ENCODE measurements around the gene C13orf42. TPM values are rescaled to one million over a fixed set of nuclear protein-coding genes. Genes with fewer than 3 reads are reported as not detected.
"Not testable (repeated sequence)": the region's sequence is repeated elsewhere in the genome, so short reads cannot be mapped to it uniquely, and the experiment has no call there.

C13orf42 gene
- total RNA-seq, 2 donors from 2014 or later = not detected

DNA sequence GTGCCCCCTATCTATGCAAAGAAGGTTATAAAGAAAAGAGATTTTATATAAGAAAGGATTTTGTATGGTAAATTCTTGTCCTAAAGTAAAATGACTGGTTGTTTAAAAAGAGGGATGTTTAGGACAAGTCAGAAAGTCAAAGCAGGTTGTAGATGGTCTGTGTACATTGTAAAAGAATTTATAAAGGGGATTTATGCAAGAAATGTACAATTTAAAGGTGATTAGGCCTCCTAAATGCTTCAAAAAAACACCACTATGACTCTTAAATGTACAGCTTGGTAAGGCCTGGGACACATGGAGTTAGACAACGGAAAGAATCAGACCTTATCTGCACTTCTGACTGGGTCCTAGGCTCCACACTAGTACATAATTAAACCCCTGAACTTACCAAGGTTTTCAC is 19.3 kb upstream of the C13orf42 start:
- intact Hi-C loops (cut with DNase I) = no loop called here
- H3K4me1 ChIP-seq = no peaks in the 10 kb centered on the region
- H3K4me3 ChIP-seq = no peak overlapping the region
- no peak overlapping the region for H3K27ac ChIP-seq
- H3K9me3 ChIP-seq = no peaks in the 10 kb centered on the region
- TF ChIP-seq, protein P1, sequence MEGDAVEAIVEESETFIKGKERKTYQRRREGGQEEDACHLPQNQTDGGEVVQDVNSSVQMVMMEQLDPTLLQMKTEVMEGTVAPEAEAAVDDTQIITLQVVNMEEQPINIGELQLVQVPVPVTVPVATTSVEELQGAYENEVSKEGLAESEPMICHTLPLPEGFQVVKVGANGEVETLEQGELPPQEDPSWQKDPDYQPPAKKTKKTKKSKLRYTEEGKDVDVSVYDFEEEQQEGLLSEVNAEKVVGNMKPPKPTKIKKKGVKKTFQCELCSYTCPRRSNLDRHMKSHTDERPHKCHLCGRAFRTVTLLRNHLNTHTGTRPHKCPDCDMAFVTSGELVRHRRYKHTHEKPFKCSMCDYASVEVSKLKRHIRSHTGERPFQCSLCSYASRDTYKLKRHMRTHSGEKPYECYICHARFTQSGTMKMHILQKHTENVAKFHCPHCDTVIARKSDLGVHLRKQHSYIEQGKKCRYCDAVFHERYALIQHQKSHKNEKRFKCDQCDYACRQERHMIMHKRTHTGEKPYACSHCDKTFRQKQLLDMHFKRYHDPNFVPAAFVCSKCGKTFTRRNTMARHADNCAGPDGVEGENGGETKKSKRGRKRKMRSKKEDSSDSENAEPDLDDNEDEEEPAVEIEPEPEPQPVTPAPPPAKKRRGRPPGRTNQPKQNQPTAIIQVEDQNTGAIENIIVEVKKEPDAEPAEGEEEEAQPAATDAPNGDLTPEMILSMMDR (IDR thresholded peaks at IDR 0.05) = no peak
- no peak for TF ChIP-seq POLR2A (IDR thresholded peaks at IDR 0.05)
- 77 to 80% methylated on average over 1 of the region's 1 CpG for WGBS, 2 donors
- DNase-seq (no peak), ATAC-seq (no peak)
- H3K36me3 ChIP-seq (replicated peaks in 1 of 2; ENCODE audit: insufficient read depth in 1 of 2, low read depth in 2 of 2) = no peaks in the 10 kb centered on the region
- H3K27me3 ChIP-seq = no peaks in the 10 kb centered on the region

DNA sequence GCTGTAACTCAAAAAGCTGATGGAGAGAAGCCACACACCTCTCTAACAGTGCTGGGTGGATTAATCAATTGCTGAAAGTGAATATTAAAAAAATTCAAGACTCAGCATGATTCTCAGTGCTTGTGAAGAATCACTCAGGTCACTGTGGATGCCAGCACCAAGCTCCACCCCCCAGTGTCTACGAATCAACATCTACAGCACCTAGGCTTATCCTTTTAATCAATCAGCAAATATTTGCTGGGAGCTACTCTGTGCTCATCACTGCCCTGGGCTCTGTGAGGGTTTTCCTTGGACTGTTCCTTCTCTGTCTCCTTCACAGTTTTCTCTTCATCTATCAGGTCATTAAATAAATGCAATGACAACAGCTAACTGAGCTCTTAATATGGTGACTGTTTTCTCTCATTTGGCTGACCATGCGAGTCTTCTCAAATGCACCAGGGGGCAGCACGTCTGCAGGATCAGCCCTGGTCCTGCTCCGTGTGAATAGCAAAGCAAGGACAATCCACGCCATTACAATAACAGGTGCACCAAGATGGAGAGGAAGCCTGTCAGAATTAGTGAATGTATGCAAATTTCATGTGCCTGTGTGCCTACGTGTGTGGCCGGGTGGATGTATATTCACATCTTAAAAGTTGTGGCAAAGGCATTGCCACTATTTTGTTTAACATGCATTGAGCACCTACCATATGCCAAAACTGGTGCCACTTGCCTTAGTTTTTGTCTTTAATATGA is 14.6 kb upstream of the C13orf42 start:
- TF ChIP-seq, protein P1 (IDR thresholded peaks at IDR 0.05) = peak; percentile 41 to 84 (median 75)
- TF ChIP-seq POLR2A (IDR thresholded peaks at IDR 0.05) = no peak
- ATAC-seq = peak; percentile 85
- no peak overlapping the region for H3K4me3 ChIP-seq
- H3K9me3 ChIP-seq = no peaks in the 10 kb centered on the region
- no peak overlapping the region for H3K27ac ChIP-seq
- H3K27me3 ChIP-seq = no peaks in the 10 kb centered on the region
- H3K4me1 ChIP-seq = peaks cover 8% of the 10 kb centered on the region
- intact Hi-C loops (cut with DNase I) = no loop called here
- peak; percentile 65 to 72 (median 70) for DNase-seq
- 19 to 23% methylated on average over 7 of the region's 7 CpGs for WGBS, 2 donors
- no peaks in the 10 kb centered on the region for H3K36me3 ChIP-seq (replicated peaks in 1 of 2; ENCODE audit: insufficient read depth in 1 of 2, low read depth in 2 of 2)

DNA sequence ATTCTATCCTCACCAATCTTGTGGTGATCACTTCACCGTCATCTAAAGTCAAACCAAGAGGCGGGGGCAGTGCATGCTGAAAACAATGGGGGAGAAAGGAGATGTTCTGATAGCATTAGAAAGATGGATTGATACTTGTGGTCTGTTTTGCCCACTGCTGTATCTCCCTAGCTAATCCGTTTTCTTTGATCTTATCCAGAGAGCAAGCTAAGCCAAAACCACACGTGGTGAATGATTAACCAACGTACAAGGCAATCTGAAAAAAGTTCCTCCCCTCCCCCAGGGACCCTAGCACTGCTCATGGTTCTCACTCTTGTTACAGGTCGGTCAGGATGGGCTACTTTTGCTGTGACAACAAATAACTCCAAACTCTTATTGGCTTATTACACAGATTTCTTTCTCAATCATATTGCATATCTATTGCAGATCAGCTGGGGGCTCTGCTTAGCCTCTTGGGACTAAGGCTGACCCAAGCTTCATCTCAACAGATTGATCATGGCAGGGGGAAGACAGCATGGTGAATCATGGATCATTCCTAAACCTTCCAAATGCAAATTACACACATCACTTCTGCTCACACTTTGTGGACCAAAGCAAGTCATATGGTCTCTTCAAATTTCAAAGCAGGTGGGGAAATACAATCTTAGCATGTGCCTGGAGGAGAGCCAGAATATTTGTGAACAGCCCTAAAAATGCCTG is 11.9 kb upstream of the C13orf42 start:
- intact Hi-C loops (cut with DNase I) = no loop called here
- no peak overlapping the region for H3K4me3 ChIP-seq
- ATAC-seq (no peak), DNase-seq (no peak)
- 19 to 23% methylated on average over 6 of the region's 6 CpGs for WGBS, 2 donors
- H3K27me3 ChIP-seq = no peaks in the 10 kb centered on the region
- H3K27ac ChIP-seq = no peak overlapping the region
- H3K4me1 ChIP-seq = peaks cover 16% of the 10 kb centered on the region
- H3K9me3 ChIP-seq = no peaks in the 10 kb centered on the region
- TF ChIP-seq POLR2A (IDR thresholded peaks at IDR 0.05) = no peak
- TF ChIP-seq, protein P1 (IDR thresholded peaks at IDR 0.05) = no peak
- H3K36me3 ChIP-seq (replicated peaks in 1 of 2; ENCODE audit: insufficient read depth in 1 of 2, low read depth in 2 of 2) = no peaks in the 10 kb centered on the region

DNA sequence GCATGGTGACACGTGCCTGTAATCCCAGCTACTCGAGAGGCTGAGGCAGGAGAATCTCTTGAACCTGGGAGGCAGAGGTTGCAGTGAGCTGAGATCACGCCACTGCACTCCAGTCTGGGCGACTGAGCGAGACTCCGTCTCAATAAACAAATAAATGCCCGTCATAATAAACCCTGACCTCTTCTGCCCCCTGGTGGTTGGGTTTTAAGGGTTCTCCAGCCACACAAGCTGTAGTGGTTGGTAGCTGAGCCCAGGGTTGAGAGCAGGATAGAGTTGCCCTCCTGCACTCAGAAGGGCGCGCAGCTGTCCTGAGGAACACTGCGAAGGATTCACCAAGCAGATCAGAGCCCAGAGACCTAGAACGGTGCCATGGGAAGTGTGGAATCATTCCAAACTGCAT is 9.8 kb upstream of the C13orf42 start:
- ATAC-seq; intact Hi-C loops (cut with DNase I); H3K4me3 ChIP-seq; H3K27me3 ChIP-seq; H3K9me3 ChIP-seq; H3K27ac ChIP-seq; H3K36me3 ChIP-seq (replicated peaks in 1 of 2; ENCODE audit: insufficient read depth in 1 of 2, low read depth in 2 of 2): not testable (repeated sequence)
- 75 to 82% methylated on average over 11 of the region's 11 CpGs for WGBS, 2 donors
- peaks cover 16% of the 10 kb centered on the region for H3K4me1 ChIP-seq
- DNase-seq = peak in 2 of 4 donors; percentile 9 to 15
- TF ChIP-seq, protein P1 (IDR thresholded peaks at IDR 0.05) = peak in 1 of 7 experiments; percentile 10
